Measurements from ENCODE around the gene EEF2. TPM values are rescaled to one million over a fixed set of nuclear protein-coding genes. Genes with fewer than 3 reads are reported as not detected.

Gene EEF2
- total and polyA plus RNA-seq, 5 donors from 2014 or later = 564 to 2,369 (median 588) TPM

- DNase-seq (no peak), ATAC-seq (ENCODE audit: low read depth in 2 of 2) (no peak)
- no peak overlapping the region for H3K4me3 ChIP-seq (ENCODE audit: low read depth, low read length)
- Mint-ChIP-seq H3K9me3 (peaks cover 0 to 2% (median 0%) of the 10 kb centered on the region in 7 donors), H3K36me3 (peaks cover 7% of the 10 kb centered on the region), H3K4me3 (no peak overlapping the region), H3K4me1 (no peaks in the 10 kb centered on the region), H3K27me3 (no peaks in the 10 kb centered on the region), H3K27ac (no peak overlapping the region)
- no peak overlapping the region for H3K27ac ChIP-seq (ENCODE audit: insufficient read depth, low read length, poor library complexity, severe bottlenecking)
- H3K4me1 ChIP-seq (ENCODE audit: control insufficient read depth, insufficient read depth, low read length, poor library complexity, severe bottlenecking) = no peaks in the 10 kb centered on the region
- peaks cover 12% of the 10 kb centered on the region for H3K36me3 ChIP-seq (ENCODE audit: control insufficient read depth, insufficient read depth, low read length)
- no peaks in the 10 kb centered on the region for H3K27me3 ChIP-seq (ENCODE audit: control insufficient read depth, insufficient read depth, low read length)
- no peaks in the 10 kb centered on the region for H3K9me3 ChIP-seq (ENCODE audit: control insufficient read depth in 2 of 2, low read length in 2 of 2)
Observed at GRCh38 chr19:4029247-4029614, 44.0 kb upstream of the EEF2 start.

- peaks cover 8% of the 10 kb centered on the region for H3K36me3 ChIP-seq (ENCODE audit: control insufficient read depth, insufficient read depth, low read length)
- no peak overlapping the region for H3K4me3 Mint-ChIP-seq
- peaks cover 0 to 2% (median 0%) of the 10 kb centered on the region in 7 donors for H3K9me3 Mint-ChIP-seq
- H3K9me3 ChIP-seq (ENCODE audit: control insufficient read depth in 2 of 2, low read length in 2 of 2) = no peaks in the 10 kb centered on the region
- no peak for DNase-seq
- H3K27me3 ChIP-seq (ENCODE audit: control insufficient read depth, insufficient read depth, low read length) = no peaks in the 10 kb centered on the region
- H3K4me1 ChIP-seq (ENCODE audit: control insufficient read depth, insufficient read depth, low read length, poor library complexity, severe bottlenecking) = no peaks in the 10 kb centered on the region
- no peaks in the 10 kb centered on the region for H3K4me1 Mint-ChIP-seq
- no peak overlapping the region for H3K27ac ChIP-seq (ENCODE audit: insufficient read depth, low read length, poor library complexity, severe bottlenecking)
- H3K36me3 Mint-ChIP-seq = peaks cover 7% of the 10 kb centered on the region
- no peak overlapping the region for H3K4me3 ChIP-seq (ENCODE audit: low read depth, low read length)
- H3K27ac Mint-ChIP-seq = no peak overlapping the region
- no peaks in the 10 kb centered on the region for H3K27me3 Mint-ChIP-seq
- ATAC-seq (ENCODE audit: low read depth in 2 of 2) = no peak
Observed at GRCh38 chr19:4028334-4029246, 43.3 kb upstream of the EEF2 start.

GRCh38 chr19:4027146-4027545 lies 41.9 kb upstream of the EEF2 start:
- Histone ChIP-seq H3K27me3 (ENCODE audit: control insufficient read depth, insufficient read depth, low read length) (no peaks in the 10 kb centered on the region), H3K4me1 (ENCODE audit: control insufficient read depth, insufficient read depth, low read length, poor library complexity, severe bottlenecking) (no peaks in the 10 kb centered on the region), H3K4me3 (ENCODE audit: low read depth, low read length) (no peak overlapping the region), H3K27ac (ENCODE audit: insufficient read depth, low read length, poor library complexity, severe bottlenecking) (no peak overlapping the region), H3K9me3 (ENCODE audit: control insufficient read depth in 2 of 2, low read length in 2 of 2) (no peaks in the 10 kb centered on the region), H3K36me3 (ENCODE audit: control insufficient read depth, insufficient read depth, low read length) (peaks cover 9% of the 10 kb centered on the region)
- DNase-seq = no peak
- Mint-ChIP-seq H3K27ac (no peak overlapping the region), H3K36me3 (peaks cover 7% of the 10 kb centered on the region), H3K4me3 (no peak overlapping the region), H3K9me3 (peaks cover 0 to 2% (median 0%) of the 10 kb centered on the region in 7 donors), H3K4me1 (no peaks in the 10 kb centered on the region), H3K27me3 (no peaks in the 10 kb centered on the region)
- ATAC-seq (ENCODE audit: low read depth in 2 of 2) = no peak

- H3K4me3 ChIP-seq (ENCODE audit: low read depth, low read length) = no peak overlapping the region
- H3K36me3 Mint-ChIP-seq = peaks cover 16% of the 10 kb centered on the region
- no peaks in the 10 kb centered on the region for H3K4me1 ChIP-seq (ENCODE audit: control insufficient read depth, insufficient read depth, low read length, poor library complexity, severe bottlenecking)
- peaks cover 0 to 3% (median 0%) of the 10 kb centered on the region in 7 donors for H3K9me3 Mint-ChIP-seq
- peaks cover 0 to 1% (median 0%) of the 10 kb centered on the region in 4 donors for H3K4me1 Mint-ChIP-seq
- H3K27me3 ChIP-seq (ENCODE audit: control insufficient read depth, insufficient read depth, low read length) = no peaks in the 10 kb centered on the region
- DNase-seq = no peak
- H3K27ac ChIP-seq (ENCODE audit: insufficient read depth, low read length, poor library complexity, severe bottlenecking) = no peak overlapping the region
- H3K27me3 Mint-ChIP-seq = no peaks in the 10 kb centered on the region
- ATAC-seq (ENCODE audit: low read depth in 2 of 2) = no peak
- no peak overlapping the region for H3K27ac Mint-ChIP-seq
- H3K36me3 ChIP-seq (ENCODE audit: control insufficient read depth, insufficient read depth, low read length) = peaks cover 16% of the 10 kb centered on the region
- no peak overlapping the region for H3K4me3 Mint-ChIP-seq
- peaks cover 3% of the 10 kb centered on the region in 2 experiments for H3K9me3 ChIP-seq (ENCODE audit: control insufficient read depth in 2 of 2, low read length in 2 of 2)
Observed at GRCh38 chr19:4025317-4025716, 40.1 kb upstream of the EEF2 start.

DNA sequence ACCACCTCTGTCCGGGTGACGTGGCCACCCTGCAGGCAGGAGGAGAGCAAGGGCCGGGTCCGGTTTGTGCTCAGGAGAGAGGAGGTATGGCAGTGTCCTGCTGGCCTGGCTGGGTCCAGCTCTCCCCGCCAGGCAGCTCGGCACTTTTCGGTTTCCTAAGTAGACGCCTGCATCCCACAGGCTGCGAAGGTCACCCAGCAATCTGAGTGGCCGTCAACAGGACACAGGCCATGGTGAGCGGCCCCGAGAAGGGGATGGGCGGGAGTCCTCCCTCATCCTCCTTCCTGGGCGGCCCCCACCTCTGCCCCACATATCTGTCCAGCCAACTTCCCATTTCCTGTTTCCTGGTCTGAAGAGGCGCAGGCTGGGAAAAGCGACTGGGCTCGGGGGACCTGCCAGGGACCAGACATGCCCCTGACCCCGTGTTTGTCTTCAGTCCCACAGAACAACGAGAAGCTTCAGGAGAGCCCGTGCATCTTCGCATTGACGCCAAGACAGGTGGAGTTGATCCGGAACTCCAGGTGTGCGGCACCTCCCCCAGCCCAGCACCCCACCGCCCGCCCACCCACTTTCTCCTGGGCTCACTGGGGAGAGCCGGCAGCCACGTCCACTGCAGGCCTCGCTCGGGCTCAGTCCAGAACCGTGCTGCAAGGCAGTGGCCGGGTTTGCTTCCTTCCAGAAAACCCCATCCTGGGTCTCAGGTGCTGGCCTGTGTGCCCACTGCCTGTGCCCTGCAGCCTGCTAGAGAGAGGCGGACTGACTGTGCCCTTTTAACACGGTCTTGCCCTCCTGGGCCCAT lies 38.5 kb upstream of the EEF2 start:
- no peak for ATAC-seq (ENCODE audit: low read depth in 2 of 2)
- no peak overlapping the region for H3K4me3 Mint-ChIP-seq
- H3K9me3 Mint-ChIP-seq = peaks cover 0 to 3% (median 0%) of the 10 kb centered on the region in 7 donors
- no peaks in the 10 kb centered on the region for H3K27me3 Mint-ChIP-seq
- Histone ChIP-seq H3K27ac (ENCODE audit: insufficient read depth, low read length, poor library complexity, severe bottlenecking) (no peak overlapping the region), H3K27me3 (ENCODE audit: control insufficient read depth, insufficient read depth, low read length) (no peaks in the 10 kb centered on the region), H3K4me1 (ENCODE audit: control insufficient read depth, insufficient read depth, low read length, poor library complexity, severe bottlenecking) (no peaks in the 10 kb centered on the region), H3K36me3 (ENCODE audit: control insufficient read depth, insufficient read depth, low read length) (peaks cover 16% of the 10 kb centered on the region), H3K4me3 (ENCODE audit: low read depth, low read length) (no peak overlapping the region), H3K9me3 (ENCODE audit: control insufficient read depth in 2 of 2, low read length in 2 of 2) (peaks cover 3% of the 10 kb centered on the region in 2 experiments)
- no peak overlapping the region for H3K27ac Mint-ChIP-seq
- peaks cover 19% of the 10 kb centered on the region for H3K36me3 Mint-ChIP-seq
- DNase-seq = no peak
- H3K4me1 Mint-ChIP-seq = peaks cover 0 to 5% (median 0%) of the 10 kb centered on the region in 4 donors

GRCh38 chr19:4019578-4019977 lies 34.3 kb upstream of the EEF2 start:
- Mint-ChIP-seq H3K27ac (no peak overlapping the region), H3K27me3 (no peaks in the 10 kb centered on the region), H3K9me3 (peaks cover 0 to 3% (median 0%) of the 10 kb centered on the region in 7 donors), H3K4me3 (no peak overlapping the region), H3K4me1 (peaks cover 0 to 23% (median 2%) of the 10 kb centered on the region in 4 donors), H3K36me3 (peaks cover 16% of the 10 kb centered on the region)
- no peak overlapping the region for H3K27ac ChIP-seq (ENCODE audit: insufficient read depth, low read length, poor library complexity, severe bottlenecking)
- DNase-seq (no peak), ATAC-seq (ENCODE audit: low read depth in 2 of 2) (no peak)
- H3K4me3 ChIP-seq (ENCODE audit: low read depth, low read length) = no peak overlapping the region
- H3K9me3 ChIP-seq (ENCODE audit: control insufficient read depth in 2 of 2, low read length in 2 of 2) = peaks cover 3% of the 10 kb centered on the region in 2 experiments
- peaks cover 23% of the 10 kb centered on the region for H3K36me3 ChIP-seq (ENCODE audit: control insufficient read depth, insufficient read depth, low read length)
- no peaks in the 10 kb centered on the region for H3K27me3 ChIP-seq (ENCODE audit: control insufficient read depth, insufficient read depth, low read length)
- peaks cover 2% of the 10 kb centered on the region for H3K4me1 ChIP-seq (ENCODE audit: control insufficient read depth, insufficient read depth, low read length, poor library complexity, severe bottlenecking)

GRCh38 chr19:4018775-4019504 lies 33.7 kb upstream of the EEF2 start:
- peaks cover 0 to 3% (median 0%) of the 10 kb centered on the region in 7 donors for H3K9me3 Mint-ChIP-seq
- Histone ChIP-seq H3K36me3 (ENCODE audit: control insufficient read depth, insufficient read depth, low read length) (peaks cover 23% of the 10 kb centered on the region), H3K9me3 (ENCODE audit: control insufficient read depth in 2 of 2, low read length in 2 of 2) (peaks cover 3% of the 10 kb centered on the region in 2 experiments), H3K4me1 (ENCODE audit: control insufficient read depth, insufficient read depth, low read length, poor library complexity, severe bottlenecking) (peaks cover 4% of the 10 kb centered on the region), H3K4me3 (ENCODE audit: low read depth, low read length) (no peak overlapping the region), H3K27me3 (ENCODE audit: control insufficient read depth, insufficient read depth, low read length) (no peaks in the 10 kb centered on the region), H3K27ac (ENCODE audit: insufficient read depth, low read length, poor library complexity, severe bottlenecking) (no peak overlapping the region)
- ATAC-seq (ENCODE audit: low read depth in 2 of 2) = no peak
- peaks cover 0 to 25% (median 2%) of the 10 kb centered on the region in 4 donors for H3K4me1 Mint-ChIP-seq
- H3K36me3 Mint-ChIP-seq = peaks cover 13% of the 10 kb centered on the region
- no peak for DNase-seq
- H3K27ac Mint-ChIP-seq = no peak overlapping the region
- H3K27me3 Mint-ChIP-seq = no peaks in the 10 kb centered on the region
- H3K4me3 Mint-ChIP-seq = no peak overlapping the region
